Heart left ventricle (tissue), 13 donors: Measurements from ENCODE around the gene SETBP1.

Experiments used
- CTCF ChIP-seq, 12 donors: fragments of 200-600 bp; sonication (generic) in 4 of 12; IDR thresholded peaks; one replicate each; pipeline versions ENCODE4 v1.5.0 to v1.8.0; 2018 to 2022; ENCODE audit warnings: antibody characterized with exemption in 12 of 12, mild to moderate bottlenecking in 5 of 12
- POLR2A ChIP-seq, 2 donors: fragments of 450-650 bp; IDR thresholded peaks; one replicate each; pipeline ENCODE4 v1.6.1; 2017; ENCODE audit warnings: antibody characterized with exemption in 2 of 2, mild to moderate bottlenecking in 2 of 2, moderate library complexity in 2 of 2
- donor health status: ischemic (EF 13 %, LVEDD 7.1; RV severe dilation, severe dysfunction).
- donor health status: DM: no; HTN: yes; CAD: no.
- donor health status: DM: no; HTN: no; CAD: no.
- donor health status: ischemic (EF 25% LVEDD 6.9; RV normal size, moderate dysfunction).
- donor health status: ischemic (EF 25% LVEDD 5.7; RV mildly dilated, moderate dysfunction).
- donor health status: ischemic (EF 35%, LVEDD 5.7; RV mildly dilated, moderate dysfunction).
- donor health status: nonischemic (EF 11% LVEDD 7.7; RV severe dilation, severe dysfunction).
- donor health status: DM: yes; HTN: yes; CAD: no.
- donor health status: PGD.
- donor health status: ischemic (EF 29% LVEDD 5.4; RV normal size, mild dysfunction).
- donor health status: nonischemic (EF 23%, LVEDD 6.1; RV moderate dilation, normal function).

- TF ChIP-seq CTCF (IDR thresholded peaks at IDR 0.05): peak in 11 of 12 donors; percentile 22 to 57 (median 48)
- TF ChIP-seq POLR2A (IDR thresholded peaks at IDR 0.05): no peak
Observed at GRCh38 chr18:44895176-44895798, 214.6 kb downstream of the SETBP1 start.
